Neural cell (in vitro differentiated cells): ENCODE measurements around the gene SSMEM1. TPM values are rescaled to one million over a fixed set of nuclear protein-coding genes. Genes with fewer than 3 reads are reported as not detected.
"Not testable (repeated sequence)": the region's sequence is repeated elsewhere in the genome, so short reads cannot be mapped to it uniquely, and the experiment has no call there.

Experiments
- H2AFZ ChIP-seq: fragments of 200-600, 300-800 bp; sonication (generic), shearing (Covaris generic); 2 replicates; pipeline ENCODE4 v1.6.0; 2014; ENCODE audit warnings: low read depth, mild to moderate bottlenecking, antibody characterized with exemption, low read length, moderate library complexity
- H3F3A ChIP-seq: fragments of 200-600 bp; shearing (Covaris generic); 2 replicates; pipeline ENCODE4 v1.6.1; 2016; ENCODE audit warnings: mild to moderate bottlenecking, moderate library complexity, mixed read lengths, antibody characterized with exemption, low read length; ENCODE audit not compliant: insufficient read depth, poor library complexity, severe bottlenecking
- H3K27ac ChIP-seq: fragments of 200-600, 300-800 bp; sonication (generic), shearing (Covaris generic); 2 replicates; pipeline ENCODE4 v1.5.1; 2014; ENCODE audit warnings: mild to moderate bottlenecking, low read length, moderate library complexity
- H3K27me3 ChIP-seq: fragments of 300-800, 200-600 bp; sonication (generic), shearing (Covaris generic); 2 replicates; pipeline ENCODE4 v1.6.0; 2014; ENCODE audit warnings: mild to moderate bottlenecking, low read depth, low read length, moderate library complexity; ENCODE audit not compliant: insufficient read depth
- H3K36me3 ChIP-seq: fragments of 300-800, 200-600 bp; sonication (generic), shearing (Covaris generic); 2 replicates; pipeline ENCODE4 v1.5.1; 2014; ENCODE audit warnings: mild to moderate bottlenecking, antibody characterized with exemption, low read length, moderate library complexity; ENCODE audit not compliant: insufficient read depth
- H3K4me2 ChIP-seq: fragments of 300-800, 200-600 bp; sonication (generic), shearing (Covaris generic); 2 replicates; pipeline ENCODE4 v1.6.0; 2014; ENCODE audit warnings: mild to moderate bottlenecking, low read length
- H3K4me3 ChIP-seq: fragments of 300-800, 200-600 bp; sonication (generic), shearing (Covaris generic); 2 replicates; pipeline ENCODE4 v1.5.1; 2014; ENCODE audit warnings: mild to moderate bottlenecking, low read length, moderate library complexity
- H3K79me2 ChIP-seq: fragments of 200-600 bp; shearing (Covaris generic); replicated peaks from 2 replicates; pipeline ENCODE4 v1.6.0; 2014; ENCODE audit warnings: mild to moderate bottlenecking, low read length, moderate library complexity; ENCODE audit not compliant: insufficient read depth
- H3K9ac ChIP-seq: fragments of 300-800, 200-600 bp; sonication (generic), shearing (Covaris generic); 2 replicates; pipeline ENCODE4 v1.6.1; 2016; ENCODE audit warnings: mild to moderate bottlenecking, low read length, mixed read lengths
- H3K9me2 ChIP-seq: fragments of 200-600 bp; shearing (Covaris generic); 2 replicates; pipeline ENCODE4 v1.6.1; 2016; ENCODE audit warnings: mild to moderate bottlenecking, low read length, mixed read lengths; ENCODE audit not compliant: insufficient read depth
- H3K9me3 ChIP-seq: fragments of 200-600, 300-800 bp; sonication (generic), shearing (Covaris generic); 2 replicates; pipeline ENCODE4 v1.6.1; 2016; ENCODE audit warnings: mild to moderate bottlenecking, mixed run types, low read length, moderate library complexity, mixed read lengths
- H4K20me1 ChIP-seq: fragments of 200-600 bp; shearing (Covaris generic); 2 replicates; pipeline ENCODE4 v1.6.1; 2016; ENCODE audit warnings: mild to moderate bottlenecking, mixed run types; ENCODE audit not compliant: insufficient read depth
- CTCF ChIP-seq: fragments of 450-650 bp; IDR thresholded peaks from 2 replicates; pipeline ENCODE4 v1.5.1; 2014; ENCODE audit warnings: antibody characterized with exemption, mild to moderate bottlenecking, moderate library complexity; ENCODE audit not compliant: poor library complexity, severe bottlenecking
- EP300 ChIP-seq: fragments of 450-650 bp; conservative IDR thresholded peaks from 2 replicates; pipeline ENCODE4 v1.6.1; 2014; ENCODE audit warnings: antibody characterized with exemption, mild to moderate bottlenecking, moderate library complexity; ENCODE audit not compliant: poor library complexity, severe bottlenecking
- EZH2 ChIP-seq: fragments of 200-600, 300-800 bp; shearing (Covaris generic), sonication (generic); IDR thresholded peaks from 2 replicates; pipeline ENCODE4 v1.6.1; 2014; ENCODE audit warnings: antibody characterized with exemption, low read length, borderline replicate concordance, mild to moderate bottlenecking; ENCODE audit not compliant: insufficient read depth, poor library complexity, severe bottlenecking
- MXI1 ChIP-seq: fragments of 450-650 bp; conservative IDR thresholded peaks from 2 replicates; pipeline ENCODE4 v1.6.1; 2014; ENCODE audit warnings: antibody characterized with exemption, mild to moderate bottlenecking; ENCODE audit not compliant: poor library complexity, severe bottlenecking
- POLR2AphosphoS5 ChIP-seq: IDR thresholded peaks from 2 replicates; pipeline ENCODE4 v1.6.1; 2012
- RAD21 ChIP-seq: fragments of 450-650 bp; conservative IDR thresholded peaks from 2 replicates; pipeline ENCODE4 v1.6.1; 2014; ENCODE audit warnings: antibody characterized with exemption, mild to moderate bottlenecking, moderate library complexity
- REST ChIP-seq: IDR thresholded peaks from 2 replicates; pipeline ENCODE4 v1.6.1; 2012; ENCODE audit warnings: borderline replicate concordance
- SMC3 ChIP-seq: fragments of 450-650 bp; conservative IDR thresholded peaks from 2 replicates; pipeline ENCODE4 v1.6.1; 2014; ENCODE audit warnings: antibody characterized with exemption, mild to moderate bottlenecking, moderate library complexity; ENCODE audit not compliant: poor library complexity
- TAF1 ChIP-seq: IDR thresholded peaks from 2 replicates; pipeline ENCODE4 v1.6.1; 2012; ENCODE audit warnings: low read depth
- polyA plus RNA-seq: library from polyadenylated mRNA; depleted of rRNA; stranded (reverse); fragments of >200 nt; gene quantifications from 2 replicates; pipeline ENCODE4 v1.2.3, GENCODE V29; 2014

SSMEM1 gene
- polyA plus RNA-seq, 1 donor from 2014 or later: not detected

- no peak overlapping the region for H3K4me3 ChIP-seq
- no peaks in the 10 kb centered on the region for H3K79me2 ChIP-seq
- no peaks in the 10 kb centered on the region for H3K36me3 ChIP-seq
- no peak overlapping the region for H2AFZ ChIP-seq
- H4K20me1 ChIP-seq: no peaks in the 10 kb centered on the region
- no peaks in the 10 kb centered on the region for H3F3A ChIP-seq
- no peaks in the 10 kb centered on the region for H3K9me3 ChIP-seq
- no peak overlapping the region for H3K9ac ChIP-seq
- H3K27me3 ChIP-seq: no peaks in the 10 kb centered on the region
- no peak overlapping the region for H3K4me2 ChIP-seq
- no peak overlapping the region for H3K27ac ChIP-seq
- no peaks in the 10 kb centered on the region for H3K9me2 ChIP-seq
- TF ChIP-seq CTCF (no peak), POLR2AphosphoS5 (no peak), RAD21 (no peak), SMC3 (no peak), MXI1 (no peak), REST (no peak), TAF1 (no peak), EZH2 (no peak), EP300 (no peak)
Observed at GRCh38 chr7:130181263-130181605, 26.4 kb upstream of the SSMEM1 start.

GRCh38 chr7:130182990-130183389 lies 24.7 kb upstream of the SSMEM1 start:
- Histone ChIP-seq H4K20me1 (no peaks in the 10 kb centered on the region), H3K9me2 (no peaks in the 10 kb centered on the region), H3K27ac (no peak overlapping the region), H3K9me3 (no peaks in the 10 kb centered on the region), H2AFZ (no peak overlapping the region), H3F3A (no peaks in the 10 kb centered on the region), H3K9ac (no peak overlapping the region), H3K27me3 (no peaks in the 10 kb centered on the region), H3K4me3 (no peak overlapping the region), H3K4me2 (no peak overlapping the region), H3K36me3 (no peaks in the 10 kb centered on the region), H3K79me2 (no peaks in the 10 kb centered on the region)
- no peak for TF ChIP-seq POLR2AphosphoS5
- TF ChIP-seq TAF1: no peak
- no peak for TF ChIP-seq SMC3
- TF ChIP-seq EP300: no peak
- TF ChIP-seq MXI1: no peak
- no peak for TF ChIP-seq REST
- no peak for TF ChIP-seq EZH2
- no peak for TF ChIP-seq CTCF
- no peak for TF ChIP-seq RAD21

DNA sequence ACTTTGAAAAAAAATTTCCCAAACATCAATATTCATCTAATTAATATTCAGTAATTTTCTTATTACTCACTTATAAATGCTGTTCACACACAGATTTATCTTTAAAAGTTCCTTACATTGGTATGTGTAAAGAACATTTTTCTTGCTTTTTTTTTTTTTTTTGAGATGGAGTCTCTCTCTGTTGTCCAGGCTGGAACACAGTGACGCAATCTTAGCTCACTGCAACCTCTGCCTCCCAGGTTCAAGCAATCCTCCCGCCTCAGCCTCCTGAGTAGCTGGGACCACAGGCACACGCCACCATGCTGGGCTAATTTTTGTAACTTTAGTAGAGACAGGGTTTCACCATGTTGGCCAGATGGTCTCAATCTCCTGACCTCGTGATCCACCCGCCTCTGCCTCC lies 23.3 kb upstream of the SSMEM1 start:
- not testable (repeated sequence) for H3K36me3 ChIP-seq

More for the DNA sequence above, 23.3 kb upstream of the SSMEM1 start:
- H3K79me2 ChIP-seq, H2AFZ ChIP-seq, H3K27me3 ChIP-seq, H3K9me3 ChIP-seq, H3K9me2 ChIP-seq, H3K4me2 ChIP-seq, H4K20me1 ChIP-seq, H3F3A ChIP-seq, H3K9ac ChIP-seq, H3K27ac ChIP-seq, H3K4me3 ChIP-seq: not testable (repeated sequence)
